ENCODE data around the gene LNX1. TPM values are rescaled to one million over a fixed set of nuclear protein-coding genes. Genes with fewer than 3 reads are reported as not detected.

LNX1 gene
- total and polyA plus RNA-seq, 12 donors, result 1.2 to 8.9 (median 3.7) TPM

GRCh38 chr4:53514509-53514908 lies 76.8 kb downstream of the LNX1 start:
- H3K4me3 ChIP-seq, result no peak overlapping the region
- intact Hi-C loops (cut with DNase I), result no loop called here
- DNase-seq, result no peak
- peaks cover 0 to 9% of the 10 kb centered on the region in 2 donors for H3K4me1 ChIP-seq (replicated peaks in 1 of 2)
- no peak overlapping the region for H3K27ac ChIP-seq
- H3K9me3 ChIP-seq (replicated peaks in 1 of 3), result no peaks in the 10 kb centered on the region
- no peaks in the 10 kb centered on the region for H3K27me3 ChIP-seq
- 0% methylated on average over 1 of the region's 1 CpG for WGBS, 4 donors
- H3K36me3 ChIP-seq (replicated peaks in 1 of 2), result no peaks in the 10 kb centered on the region
- no peak for TF ChIP-seq POLR2A (IDR thresholded peaks at IDR 0.05)
- no peak for TF ChIP-seq CTCF (IDR thresholded peaks at IDR 0.05)

- H3K4me3 ChIP-seq, result no peak overlapping the region
- H3K27me3 ChIP-seq, result no peaks in the 10 kb centered on the region
- no peak for DNase-seq
- no peaks in the 10 kb centered on the region for H3K9me3 ChIP-seq (replicated peaks in 1 of 3)
- no peaks in the 10 kb centered on the region for H3K36me3 ChIP-seq (replicated peaks in 1 of 2)
- H3K27ac ChIP-seq, result no peak overlapping the region
- H3K4me1 ChIP-seq (replicated peaks in 1 of 2), result peaks cover 0 to 9% of the 10 kb centered on the region in 2 donors
- intact Hi-C loops (cut with DNase I), result no loop called here
- 24 to 29% (median 27%) methylated on average over 3 of the region's 3 CpGs for WGBS, 4 donors
- TF ChIP-seq POLR2A (IDR thresholded peaks at IDR 0.05), result no peak
- no peak for TF ChIP-seq CTCF (IDR thresholded peaks at IDR 0.05)
These were observed 78.7 kb downstream of the LNX1 start for GRCh38 chr4:53512608-53513007.

- 17 to 39% (median 21%) methylated on average over 3 of the region's 3 CpGs for WGBS, 4 donors
- TF ChIP-seq CTCF (IDR thresholded peaks at IDR 0.05) (no peak), POLR2A (IDR thresholded peaks at IDR 0.05) (no peak)
- intact Hi-C loops (cut with DNase I), result no loop called here
- no peak overlapping the region for H3K27ac ChIP-seq
- DNase-seq, result peak in 1 of 7 donors; percentile 25
- H3K36me3 ChIP-seq (replicated peaks in 1 of 2), result no peaks in the 10 kb centered on the region
- H3K9me3 ChIP-seq (replicated peaks in 1 of 3), result no peaks in the 10 kb centered on the region
- peaks cover 0 to 9% of the 10 kb centered on the region in 2 donors for H3K4me1 ChIP-seq (replicated peaks in 1 of 2)
- H3K4me3 ChIP-seq, result no peak overlapping the region
- H3K27me3 ChIP-seq, result no peaks in the 10 kb centered on the region
These were observed 80.3 kb downstream of the LNX1 start for GRCh38 chr4:53511014-53511413.

- WGBS, 4 donors, result 21 to 39% (median 30%) methylated on average over 4 to 5 of the region's 5 CpGs
- no peak overlapping the region for H3K27ac ChIP-seq
- no peak for DNase-seq
These were observed 81.0 kb downstream of the LNX1 start for GRCh38 chr4:53510321-53510720.

More at GRCh38 chr4:53510321-53510720, 81.0 kb downstream of the LNX1 start:
- intact Hi-C loops (cut with DNase I), result no loop called here
- no peak for TF ChIP-seq CTCF (IDR thresholded peaks at IDR 0.05)
- no peak for TF ChIP-seq POLR2A (IDR thresholded peaks at IDR 0.05)
- Histone ChIP-seq H3K9me3 (replicated peaks in 1 of 3) (no peaks in the 10 kb centered on the region), H3K4me3 (no peak overlapping the region), H3K4me1 (replicated peaks in 1 of 2) (peaks cover 0 to 9% of the 10 kb centered on the region in 2 donors), H3K36me3 (replicated peaks in 1 of 2) (no peaks in the 10 kb centered on the region), H3K27me3 (no peaks in the 10 kb centered on the region)
